Activated CD4-positive, alpha-beta T cell treated with anti-CD3 and anti-CD28 coated beads, Interleukin-10, Interleukin-2, amounts not matched to agents 100 ng/mL and 50 ng/mL, durations not matched to agents 16 hours and 8 hours (primary cell): ENCODE data around the gene AMN1.

Source experiments
- DNase-seq: peaks from one replicate; pipeline ENCODE4 v3.0.0-alpha.2; 2020

The AMN1 gene

DNA sequence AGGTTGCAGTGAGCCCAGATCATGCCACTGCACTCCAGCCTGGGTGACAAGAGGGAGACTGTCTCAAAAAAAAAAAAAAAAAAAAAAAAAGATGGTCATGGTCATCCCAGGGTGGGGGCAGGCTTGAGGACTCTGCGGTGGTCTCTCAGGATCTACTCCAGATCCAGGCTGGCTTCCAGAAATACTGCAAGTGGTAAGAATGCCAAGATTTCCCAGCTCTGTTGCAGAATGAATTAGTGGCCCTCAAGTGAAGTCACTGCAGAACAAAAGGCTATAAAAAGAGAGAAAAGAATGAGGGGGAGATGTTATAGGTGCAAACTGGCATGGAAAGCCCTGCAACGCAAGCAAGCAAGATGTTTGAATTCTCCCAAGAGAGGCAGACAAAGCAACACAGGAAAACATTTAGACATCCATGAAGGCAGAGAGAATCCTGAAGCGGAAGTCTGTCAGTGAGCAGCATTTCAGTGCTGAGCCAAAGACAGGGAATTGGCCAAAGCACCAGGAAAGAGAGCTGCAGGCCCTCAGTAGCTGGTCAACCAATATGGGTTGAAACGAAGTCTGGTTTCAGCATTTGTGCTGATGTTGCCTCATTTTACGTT, 101.3 kb downstream of the AMN1 start:
- no peak for DNase-seq

DNA sequence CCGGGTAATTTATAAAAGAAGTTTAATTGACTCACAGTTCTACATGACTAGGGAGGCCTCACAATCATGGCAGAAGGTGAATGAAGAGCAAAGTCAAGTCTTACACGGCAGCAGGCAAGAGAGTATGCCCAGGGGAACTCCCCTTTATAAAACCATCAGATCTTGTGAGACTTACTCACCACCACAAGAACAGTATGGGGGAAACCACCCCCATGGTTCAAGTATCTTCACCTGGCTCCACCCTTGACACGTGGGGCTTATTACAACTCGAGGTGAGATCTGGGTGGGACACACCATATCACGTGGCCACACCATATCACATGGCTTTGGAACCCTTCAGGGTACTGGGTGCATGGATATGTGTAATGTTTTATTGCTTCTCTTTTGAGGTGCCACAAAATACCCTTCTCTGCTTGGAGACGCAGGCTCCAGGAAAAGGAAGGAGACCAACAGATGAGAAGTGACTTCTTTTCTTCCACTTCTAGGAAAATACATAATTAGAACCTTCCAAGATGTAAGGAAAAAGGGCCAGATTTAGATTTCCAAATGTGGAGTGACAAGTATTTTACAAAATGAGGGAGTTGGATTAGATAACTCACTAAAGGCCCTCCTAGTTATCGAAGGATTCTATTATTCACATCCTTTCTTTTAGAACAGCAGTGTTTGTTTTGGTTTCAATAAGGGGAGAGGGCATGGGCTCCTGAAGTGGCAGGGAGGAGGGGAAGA, 102.4 kb downstream of the AMN1 start:
- no peak for DNase-seq

DNA sequence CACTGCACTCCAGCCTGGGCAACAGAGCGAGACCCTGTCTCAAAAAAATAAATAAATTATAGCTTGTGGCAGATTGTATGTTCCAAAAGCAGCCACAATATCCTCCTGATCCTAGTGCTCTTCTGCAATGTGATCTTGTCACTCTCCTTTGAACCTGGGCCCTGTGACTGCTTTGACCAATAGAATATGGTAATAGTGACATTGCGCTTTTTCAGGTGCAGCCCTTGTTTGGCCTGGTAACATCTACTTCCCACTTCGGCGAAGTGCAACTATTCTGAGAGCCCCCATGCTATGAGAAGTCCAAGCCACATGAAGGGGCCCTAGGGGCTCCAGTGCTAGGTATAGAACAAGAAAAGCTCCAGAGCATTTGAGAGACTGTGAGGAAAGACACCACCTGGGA, 106.8 kb downstream of the AMN1 start:
- DNase-seq = no peak
